Measurements from ENCODE around the gene USP28.

Gene USP28

GRCh38 chr11:113876798-113877669 is 1.7 kb upstream of the USP28 start:
- DNase-seq = no peak

DNA sequence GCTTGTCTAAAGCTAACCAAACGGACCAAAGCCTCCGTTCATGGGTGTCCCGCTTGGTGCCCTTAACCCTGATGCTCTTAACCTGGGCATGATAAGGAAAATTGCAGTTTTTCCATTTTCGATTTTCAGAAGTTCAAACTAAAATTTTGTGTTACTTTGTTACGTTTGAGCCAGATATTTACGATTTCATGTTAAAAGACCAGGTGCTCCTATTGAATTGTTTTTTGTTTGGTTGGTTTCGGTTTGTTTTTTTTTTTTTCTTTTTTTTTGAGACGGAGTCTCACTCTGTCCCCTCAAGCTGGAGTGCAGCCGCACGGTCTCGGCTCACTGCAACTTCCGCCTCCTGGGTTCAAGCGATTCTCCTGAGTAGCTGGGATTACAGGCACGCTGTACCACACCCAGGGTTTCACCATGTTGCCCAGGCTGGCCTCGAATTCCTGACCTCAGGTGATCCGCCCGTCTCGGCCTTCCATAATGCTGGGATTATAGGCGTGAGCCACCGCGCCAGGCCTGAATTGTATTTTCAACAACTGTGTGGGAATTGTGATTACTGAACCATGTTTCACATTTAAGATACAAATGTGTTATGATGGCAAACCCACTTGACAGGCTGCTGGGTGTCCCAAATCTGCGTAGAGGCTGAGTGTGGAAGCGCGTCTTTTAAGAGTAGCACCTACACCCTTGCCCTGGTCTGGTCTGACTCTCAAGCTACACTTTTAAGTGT is 864 bp upstream of the USP28 start:
- DNase-seq = no peak

DNA sequence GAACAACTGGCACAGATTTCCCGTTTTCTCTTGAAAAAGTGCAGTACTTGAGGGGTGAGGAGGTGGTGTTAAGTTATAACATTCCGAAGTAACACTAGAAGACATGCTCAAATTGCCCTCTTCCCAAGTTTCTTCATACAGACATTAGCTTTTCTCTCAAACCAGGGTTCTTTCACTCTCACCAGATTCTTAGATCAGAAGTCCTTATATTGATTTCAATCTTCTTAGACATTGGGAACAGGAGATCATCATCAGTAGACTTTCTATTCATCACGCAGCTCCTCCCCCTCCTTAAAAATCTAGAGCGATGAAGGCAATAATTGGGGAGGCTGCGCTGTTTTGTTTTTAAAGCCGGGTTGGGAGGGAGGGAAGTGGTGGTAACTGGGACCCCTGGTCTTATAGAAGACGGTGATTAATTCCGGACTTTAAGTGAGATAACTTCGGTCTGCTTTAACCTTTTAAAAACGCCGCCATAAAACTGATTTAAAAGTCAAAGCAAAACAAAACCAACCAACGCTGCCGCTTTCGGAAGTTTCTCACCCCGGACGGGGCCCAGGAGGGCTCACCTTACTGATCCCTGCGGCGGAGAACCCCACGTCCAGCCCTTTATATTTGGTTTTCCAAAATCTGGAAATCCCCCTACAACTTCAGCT is 665 bp downstream of the USP28 start:
- DNase-seq = no peak

GRCh38 chr11:113874096-113874495 is 1.3 kb downstream of the USP28 start:
- DNase-seq = no peak

GRCh38 chr11:113873236-113873626 is 2.1 kb downstream of the USP28 start:
- DNase-seq = no peak

GRCh38 chr11:113871336-113871735 is 4.0 kb downstream of the USP28 start:
- DNase-seq = no peak

DNA sequence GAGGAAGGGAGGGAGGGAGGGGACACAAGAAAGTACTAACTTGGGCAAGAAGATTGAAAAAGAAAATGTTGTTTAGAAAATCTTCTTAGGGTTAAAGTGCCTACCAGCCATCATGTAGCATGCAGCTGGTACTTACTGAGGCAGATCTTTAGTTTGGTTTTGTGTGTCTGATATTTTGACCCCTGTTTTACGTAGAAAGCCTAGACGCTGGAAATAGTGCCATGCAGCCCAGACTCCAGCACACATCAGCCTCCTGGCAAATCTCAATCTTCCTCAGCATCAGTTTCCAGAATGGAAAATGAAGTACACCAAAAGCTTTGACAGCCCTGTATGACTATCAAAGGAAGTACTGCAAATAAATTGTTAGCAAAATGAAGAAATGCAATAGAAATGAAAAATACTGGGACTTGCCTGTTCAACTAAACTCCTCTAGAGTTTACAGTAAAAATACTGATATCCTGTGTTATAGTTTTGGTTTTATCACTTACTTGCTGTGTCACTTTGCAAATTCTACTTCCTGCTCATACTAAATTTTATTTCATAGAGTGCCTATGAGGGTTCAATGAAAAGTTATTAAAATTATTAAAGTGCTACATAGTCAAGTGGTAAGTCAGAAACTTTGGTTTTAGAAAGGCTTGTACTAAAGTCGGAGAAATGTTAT is 7.4 kb downstream of the USP28 start:
- DNase-seq = no peak

DNA sequence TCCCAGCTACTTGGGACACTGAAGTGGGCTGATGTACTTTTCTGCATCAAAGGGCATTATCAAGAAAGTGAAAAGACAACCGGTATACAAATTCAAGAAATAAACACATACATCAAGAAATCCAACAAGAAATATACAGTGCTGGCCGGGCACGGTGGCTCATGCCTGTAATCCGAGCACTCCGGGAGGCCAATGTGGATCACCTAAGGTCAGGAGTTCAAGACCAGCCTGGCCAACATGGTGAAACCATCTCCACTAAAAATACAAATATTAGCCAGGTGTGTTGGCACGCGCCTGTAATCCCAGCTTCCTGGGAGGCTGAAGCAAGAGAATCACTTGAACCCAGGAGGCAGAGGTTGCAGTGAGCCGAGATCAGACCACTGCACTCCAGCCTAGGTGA is 9.5 kb downstream of the USP28 start:
- DNase-seq = no peak

- DNase-seq = no peak
Measured at GRCh38 chr11:113864410-113864809, 11.0 kb downstream of the USP28 start.

- no peak for DNase-seq
Measured at GRCh38 chr11:113862435-113862834, 12.9 kb downstream of the USP28 start.

DNA sequence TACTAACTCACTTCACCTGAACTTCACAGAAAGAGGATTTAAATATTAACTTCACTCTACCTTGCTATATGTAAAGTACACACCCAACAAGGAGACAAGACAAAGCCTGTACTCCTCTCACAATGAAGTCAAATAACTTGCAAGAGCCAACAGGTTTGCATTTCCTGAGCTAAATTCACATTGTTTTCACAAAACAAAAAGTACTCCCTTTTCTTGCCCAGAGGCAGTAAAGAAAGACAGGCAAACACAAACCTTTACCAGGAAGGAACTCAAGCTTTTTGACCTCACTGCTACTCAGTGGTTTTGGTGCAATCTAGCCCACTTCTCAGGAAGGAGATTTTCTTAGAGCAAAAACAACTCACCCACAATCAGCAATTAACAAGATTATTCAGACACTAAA is 15.7 kb downstream of the USP28 start:
- no peak for DNase-seq

DNA sequence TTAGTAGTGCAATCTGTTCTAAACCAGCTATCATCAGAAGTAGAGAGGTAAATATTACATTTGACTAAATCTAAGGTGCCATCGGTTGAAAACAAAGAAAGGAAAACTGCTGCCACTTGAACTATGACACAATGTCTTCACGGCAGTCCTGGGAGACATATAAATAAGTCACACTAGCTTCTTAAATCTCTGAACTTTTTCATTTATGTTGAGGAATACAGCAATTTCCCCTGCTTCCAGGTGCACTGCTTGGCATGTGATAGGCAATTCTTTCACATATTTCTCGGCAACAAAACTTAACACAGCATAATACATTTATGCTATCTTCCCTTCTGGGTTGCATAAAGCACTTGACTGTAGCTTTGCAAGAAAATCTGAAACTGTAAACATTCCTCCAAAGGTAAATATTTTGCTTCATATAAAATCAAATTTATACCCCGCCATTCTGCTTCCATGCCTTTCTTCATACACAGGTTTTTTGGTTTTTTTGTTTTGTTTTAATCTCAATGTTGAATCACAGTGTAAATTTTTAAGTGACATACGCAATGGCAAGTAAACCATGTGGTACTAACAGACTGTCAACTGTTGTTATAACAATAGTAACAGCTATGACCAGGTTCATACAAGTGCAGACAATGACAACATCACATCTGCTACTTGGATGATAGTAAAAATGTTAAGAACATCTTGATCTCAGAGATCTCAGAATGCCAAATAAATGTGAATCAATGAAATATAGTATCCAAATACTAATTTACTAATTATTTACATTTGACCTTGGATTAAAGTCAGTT is 18.2 kb downstream of the USP28 start:
- no peak for DNase-seq

- no peak for DNase-seq
Measured at GRCh38 chr11:113855803-113856202, 19.6 kb downstream of the USP28 start.

- no peak for DNase-seq
Measured at GRCh38 chr11:113850188-113850587, 25.2 kb downstream of the USP28 start.

- DNase-seq = no peak
Measured at GRCh38 chr11:113849713-113850112, 25.7 kb downstream of the USP28 start.

GRCh38 chr11:113847580-113847979 is 27.8 kb downstream of the USP28 start:
- DNase-seq = no peak

GRCh38 chr11:113847111-113847510 is 28.3 kb downstream of the USP28 start:
- no peak for DNase-seq

DNA sequence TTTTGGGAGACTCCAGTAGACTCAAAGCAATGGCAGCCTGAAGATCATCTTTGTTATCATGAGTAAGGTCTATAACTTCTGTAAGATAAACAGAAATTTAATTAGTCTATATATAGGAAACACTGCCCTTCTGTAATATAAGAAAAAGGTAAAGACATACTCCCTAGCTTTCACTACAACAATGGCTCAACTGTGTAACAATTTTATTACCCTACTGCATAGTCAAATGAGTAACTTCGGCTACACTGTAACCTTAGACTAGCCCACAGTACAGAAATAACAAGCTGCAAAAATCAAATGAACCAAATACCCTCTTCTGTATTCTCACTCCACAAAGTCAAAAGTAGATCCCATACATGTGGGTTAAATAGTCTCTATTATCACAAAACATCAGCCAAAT is 33.7 kb downstream of the USP28 start:
- no peak for DNase-seq

- DNase-seq = no peak
Measured at GRCh38 chr11:113840932-113841664, 34.3 kb downstream of the USP28 start.

DNA sequence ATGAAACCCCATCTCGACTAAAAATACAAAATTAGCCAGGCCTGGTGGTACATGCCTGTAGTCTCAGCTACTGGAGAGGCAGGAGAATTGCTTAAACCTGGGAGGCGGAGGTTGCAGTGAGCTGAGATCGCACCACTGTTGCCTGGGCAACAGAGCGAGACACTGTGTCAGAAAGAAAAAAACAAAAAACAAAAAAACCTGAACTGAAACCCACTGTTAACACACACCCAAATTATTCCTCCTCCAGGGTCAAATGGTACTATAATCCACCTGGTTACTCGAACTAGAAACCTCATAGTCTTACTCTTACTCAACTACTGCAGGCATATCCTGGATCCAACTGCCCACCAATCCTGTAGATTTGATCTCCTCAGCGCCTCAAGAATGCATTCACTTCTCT is 35.5 kb downstream of the USP28 start:
- DNase-seq = no peak

DNA sequence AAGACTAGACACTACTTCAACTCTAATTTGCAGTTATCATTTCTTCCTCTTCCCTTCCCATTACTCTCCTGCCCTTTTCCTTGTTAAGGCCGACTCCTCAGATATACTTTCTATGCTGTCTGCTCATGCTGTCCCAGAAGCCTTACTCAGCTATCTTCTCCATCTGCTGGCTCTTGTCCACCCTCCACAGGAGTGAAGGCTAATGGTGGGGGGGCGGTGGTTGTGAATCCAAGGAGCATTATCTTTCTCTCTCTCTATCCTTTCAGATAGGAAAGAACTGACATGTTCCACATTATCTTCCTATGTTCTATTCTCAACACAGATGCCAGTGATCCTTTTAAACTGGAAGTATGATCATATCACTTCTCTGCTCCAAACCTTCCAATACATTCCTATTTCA is 37.4 kb downstream of the USP28 start:
- no peak for DNase-seq

DNA sequence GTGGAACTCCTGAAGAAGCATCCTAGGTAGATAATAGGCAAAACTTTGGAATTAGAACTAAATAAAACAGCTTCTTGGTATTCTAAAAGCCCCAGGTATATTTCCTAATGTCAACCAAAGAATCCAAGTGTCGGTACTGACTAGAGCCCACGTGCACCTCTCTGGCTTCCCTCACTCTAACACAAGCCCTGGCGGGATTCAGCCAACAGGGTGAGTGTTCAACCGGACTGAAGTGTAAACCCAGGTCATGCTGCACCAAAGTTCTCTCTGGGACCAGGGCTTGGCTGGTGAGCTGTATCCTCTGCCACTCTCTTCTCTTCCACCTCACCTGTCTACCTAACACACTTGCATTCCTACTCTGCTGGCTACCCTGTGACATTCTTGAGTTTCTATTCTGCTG is 40.1 kb downstream of the USP28 start:
- DNase-seq = no peak

Data from activated CD8-positive, alpha-beta memory T cell treated with anti-CD3 and anti-CD28 coated beads for 24 hours (primary cell).